ENCODE results near the gene EIF3B.

GRCh38 chr7:2381227-2381626 lies 26.6 kb downstream of the EIF3B start:
- TF ChIP-seq CTCF (IDR thresholded peaks at IDR 0.05): no peak
- no peak for TF ChIP-seq POLR2A (IDR thresholded peaks at IDR 0.05)

Measured in testis (tissue), 2 donors.